22Rv1 (cell line): ENCODE measurements around the gene EBLN1.

ENCODE experiments used
- H3K27ac ChIP-seq: fragments of 450-650 bp; 2 replicates; pipeline ENCODE4 v1.5.1; 2017
- ZFX ChIP-seq: fragments of 450-650 bp; IDR thresholded peaks from 2 replicates; pipeline ENCODE4 v1.6.1; 2017; ENCODE audit warnings: antibody characterized with exemption, borderline replicate concordance
- TF ChIP-seq, protein P1 (sequence below): fragments of 450-650 bp; IDR thresholded peaks from 2 replicates; pipeline ENCODE4 v1.5.1; 2017; ENCODE audit warnings: mild to moderate bottlenecking

Gene EBLN1

DNA sequence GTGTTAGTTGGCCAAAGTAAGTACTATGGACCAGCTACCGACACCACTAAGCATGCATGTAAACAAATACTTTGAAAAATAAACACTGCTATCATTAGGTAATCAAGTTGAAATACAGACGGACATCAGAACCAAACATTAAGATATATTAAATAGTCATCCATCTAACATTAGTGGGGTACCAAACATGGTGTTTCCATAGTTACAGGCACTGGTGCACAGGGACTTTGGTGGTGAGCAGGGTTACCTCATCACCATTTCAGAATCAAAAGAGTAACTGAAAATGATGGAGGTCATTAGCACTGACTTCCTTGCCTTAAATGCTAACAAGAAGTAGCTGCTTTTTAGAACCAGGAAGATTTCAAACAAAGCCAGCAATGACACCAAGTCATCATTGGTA lies 23.9 kb downstream of the EBLN1 start:
- TF ChIP-seq, protein P1, sequence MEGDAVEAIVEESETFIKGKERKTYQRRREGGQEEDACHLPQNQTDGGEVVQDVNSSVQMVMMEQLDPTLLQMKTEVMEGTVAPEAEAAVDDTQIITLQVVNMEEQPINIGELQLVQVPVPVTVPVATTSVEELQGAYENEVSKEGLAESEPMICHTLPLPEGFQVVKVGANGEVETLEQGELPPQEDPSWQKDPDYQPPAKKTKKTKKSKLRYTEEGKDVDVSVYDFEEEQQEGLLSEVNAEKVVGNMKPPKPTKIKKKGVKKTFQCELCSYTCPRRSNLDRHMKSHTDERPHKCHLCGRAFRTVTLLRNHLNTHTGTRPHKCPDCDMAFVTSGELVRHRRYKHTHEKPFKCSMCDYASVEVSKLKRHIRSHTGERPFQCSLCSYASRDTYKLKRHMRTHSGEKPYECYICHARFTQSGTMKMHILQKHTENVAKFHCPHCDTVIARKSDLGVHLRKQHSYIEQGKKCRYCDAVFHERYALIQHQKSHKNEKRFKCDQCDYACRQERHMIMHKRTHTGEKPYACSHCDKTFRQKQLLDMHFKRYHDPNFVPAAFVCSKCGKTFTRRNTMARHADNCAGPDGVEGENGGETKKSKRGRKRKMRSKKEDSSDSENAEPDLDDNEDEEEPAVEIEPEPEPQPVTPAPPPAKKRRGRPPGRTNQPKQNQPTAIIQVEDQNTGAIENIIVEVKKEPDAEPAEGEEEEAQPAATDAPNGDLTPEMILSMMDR = no peak
- TF ChIP-seq ZFX = no peak
- no peak overlapping the region for H3K27ac ChIP-seq

GRCh38 chr10:22185586-22185985 lies 32.2 kb downstream of the EBLN1 start:
- no peak overlapping the region for H3K27ac ChIP-seq
- TF ChIP-seq ZFX = no peak
- TF ChIP-seq, protein P1 = no peak

- TF ChIP-seq ZFX = no peak
- TF ChIP-seq, protein P1 = no peak
- H3K27ac ChIP-seq = no peak overlapping the region
These were observed 33.9 kb downstream of the EBLN1 start for GRCh38 chr10:22183771-22184461.

DNA sequence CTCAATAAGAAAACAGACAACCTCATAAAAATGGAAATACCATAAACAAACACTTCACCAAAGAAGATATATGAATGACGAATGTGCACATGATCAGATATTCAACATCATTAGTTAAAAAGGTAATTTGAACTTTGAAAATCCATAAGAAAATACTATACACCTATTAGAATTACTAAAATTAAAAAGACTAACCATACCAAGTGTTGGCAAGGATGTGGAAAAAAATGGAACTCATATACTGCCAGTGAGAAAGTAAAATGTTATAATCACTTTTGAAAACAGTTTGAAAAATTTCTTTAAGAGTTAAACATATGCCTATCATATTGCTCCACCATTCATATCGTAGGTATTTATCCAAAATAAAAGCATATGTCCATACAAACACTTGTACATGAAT lies 37.1 kb downstream of the EBLN1 start:
- no peak overlapping the region for H3K27ac ChIP-seq
- no peak for TF ChIP-seq ZFX
- TF ChIP-seq, protein P1 = no peak

DNA sequence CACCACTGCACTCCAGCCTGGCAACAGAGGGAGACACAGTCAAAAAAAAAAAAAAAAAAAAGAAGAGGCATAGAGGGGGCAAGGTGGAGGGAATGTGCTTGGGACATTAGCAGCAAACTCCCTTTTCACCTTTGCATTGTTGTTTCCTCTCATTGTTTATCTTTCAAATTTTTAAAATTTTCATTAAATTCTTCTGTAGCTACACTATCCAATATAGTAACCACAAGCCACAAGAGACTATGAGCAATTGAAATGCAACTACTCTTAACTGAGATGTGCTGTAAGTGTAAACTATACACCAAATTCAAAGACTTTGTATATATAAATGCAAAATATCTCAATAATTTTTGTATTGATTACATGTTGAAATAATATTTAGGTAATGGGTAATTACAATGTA lies 43.4 kb downstream of the EBLN1 start:
- TF ChIP-seq ZFX = no peak
- TF ChIP-seq, protein P1 = no peak

DNA sequence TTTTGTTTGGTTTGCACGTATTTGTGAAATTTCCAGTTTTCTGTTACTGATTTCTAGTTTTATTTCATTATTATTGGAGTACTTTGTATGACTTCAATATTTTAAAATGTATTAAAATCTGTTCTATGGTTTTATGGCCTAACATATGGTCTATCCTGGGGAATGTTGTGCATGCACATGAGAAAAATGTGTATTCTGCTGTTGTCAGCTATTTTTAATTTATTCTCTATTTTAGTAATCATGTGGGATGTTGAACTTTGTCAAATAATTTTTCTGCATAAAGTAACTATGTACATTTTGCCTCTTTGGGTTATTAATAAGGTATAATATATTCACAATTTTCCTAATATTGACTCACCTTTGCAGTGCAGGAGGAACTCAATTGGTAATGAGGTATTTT lies 46.7 kb downstream of the EBLN1 start:
- no peak for TF ChIP-seq ZFX
- TF ChIP-seq, protein P1 = no peak
- H3K27ac ChIP-seq = no peak overlapping the region

More for the DNA sequence above, 43.4 kb downstream of the EBLN1 start:
- no peak overlapping the region for H3K27ac ChIP-seq

DNA sequence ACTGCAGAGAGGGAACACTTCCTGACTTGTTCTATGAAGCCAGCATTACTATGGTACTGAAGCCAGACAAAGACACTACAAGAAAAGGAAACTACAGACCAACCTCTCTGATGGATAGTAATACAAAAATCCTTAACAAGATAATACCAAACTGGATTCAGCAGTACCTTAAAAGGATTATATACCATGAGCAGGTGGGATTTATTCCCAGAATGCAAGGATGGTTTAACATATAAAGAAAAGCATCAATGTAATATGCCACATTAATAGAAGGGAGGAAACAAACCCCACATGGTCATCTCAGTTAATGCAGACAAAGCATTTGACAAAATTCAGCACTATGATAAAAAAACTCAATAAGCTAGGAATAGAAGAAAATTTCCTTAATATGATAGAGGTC lies 47.2 kb downstream of the EBLN1 start:
- TF ChIP-seq, protein P1 = no peak
- TF ChIP-seq ZFX = no peak
- no peak overlapping the region for H3K27ac ChIP-seq
